Thoracic aorta (tissue), 2 donors: ENCODE data around the gene PTPRN2. TPM values are rescaled to one million over a fixed set of nuclear protein-coding genes. Genes with fewer than 3 reads are reported as not detected.

ENCODE experiments used
- ATAC-seq: fragments of 150-250 bp; one replicate; pipeline ENCODE4 v1.8.0; 2017; ENCODE audit warnings: low read depth; ENCODE audit not compliant: insufficient number of reproducible peaks, low FRiP score
- DNase-seq: peaks from one replicate; pipeline ENCODE4 v3.0.0-alpha.2; 2020; ENCODE audit warnings: low spot score
- H3K27ac ChIP-seq, 2 donors: fragments of 200-600 bp; sonication (generic); 1 replicate in 1 of 2; 2 replicates in 1 of 2; pipeline ENCODE4 v1.5.1; 2016; ENCODE audit warnings: mild to moderate bottlenecking in 2 of 2, moderate library complexity in 2 of 2
- H3K27me3 ChIP-seq: fragments of 200-600 bp; sonication (generic); replicated peaks from 2 replicates; pipeline ENCODE4 v1.6.0; 2016; ENCODE audit warnings: mild to moderate bottlenecking; ENCODE audit not compliant: insufficient read depth
- H3K36me3 ChIP-seq: fragments of 200-600 bp; sonication (generic); one replicate; pipeline ENCODE4 v1.5.1; 2016
- H3K4me1 ChIP-seq, 2 donors: fragments of 200-600 bp; sonication (generic); 1 replicate in 1 of 2; 2 replicates in 1 of 2; pipeline versions ENCODE4 v1.5.1 to v1.6.0; 2016; ENCODE audit warnings: low read depth in 2 of 2, mild to moderate bottlenecking in 1 of 2; ENCODE audit not compliant: control insufficient read depth in 1 of 2
- H3K4me3 ChIP-seq: fragments of 200-600 bp; sonication (generic); 2 replicates; pipeline ENCODE4 v1.5.1; 2016; ENCODE audit warnings: mild to moderate bottlenecking
- H3K9me3 ChIP-seq: fragments of 200-600 bp; sonication (generic); 2 replicates; pipeline ENCODE4 v1.5.1; 2016
- total RNA-seq, 2 donors: library from RNA; depleted of rRNA; stranded (reverse); fragments of >200 nt; gene quantifications; one replicate each; pipeline versions ENCODE4 v1.1.0 to v1.2.3, GENCODE V29; 2016
- TF ChIP-seq, protein P1 (sequence below): fragments of 200-600 bp; sonication (generic); IDR thresholded peaks from one replicate; pipeline ENCODE4 v1.5.1; 2019; ENCODE audit warnings: antibody characterized with exemption

PTPRN2 gene
- total RNA-seq, 2 donors from 2014 or later: 2.2 to 3.1 TPM

DNA sequence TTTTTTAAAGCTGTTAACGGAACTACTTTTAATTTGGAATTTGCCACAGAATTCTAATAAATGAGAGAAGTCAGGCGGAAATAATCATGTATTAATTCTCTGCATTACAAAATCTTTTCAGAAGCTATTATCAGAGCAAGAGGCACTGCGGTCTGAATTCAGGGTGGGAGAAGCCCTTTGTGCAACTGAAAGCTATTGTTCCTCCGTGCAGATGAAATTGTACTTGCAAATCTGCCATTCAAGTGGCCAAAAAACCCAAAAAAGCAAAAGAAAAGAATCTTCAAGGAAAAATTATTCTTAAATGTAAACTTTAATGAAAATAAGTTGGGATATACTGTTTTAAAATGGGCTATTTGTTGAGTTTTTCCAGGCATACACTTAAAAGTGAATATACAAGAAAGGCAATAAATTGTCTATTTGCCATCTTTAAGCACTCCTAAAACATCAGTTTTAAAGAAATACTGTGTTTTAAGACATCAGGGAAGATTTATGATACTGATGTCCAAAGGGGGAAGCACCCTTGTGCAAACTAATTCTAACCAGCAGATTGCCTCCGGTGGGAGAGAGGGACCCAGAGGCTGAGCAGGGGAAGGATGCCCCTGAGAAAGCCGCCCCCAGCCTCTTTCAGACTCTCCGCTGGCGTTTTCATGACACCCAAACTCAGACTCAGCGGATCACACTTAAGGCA lies 899.6 kb downstream of the PTPRN2 start:
- peaks cover 0 to 28% of the 10 kb centered on the region in 2 donors for H3K4me1 ChIP-seq
- no peak for ATAC-seq
- peaks cover 10% of the 10 kb centered on the region for H3K27me3 ChIP-seq
- H3K36me3 ChIP-seq: no peaks in the 10 kb centered on the region
- DNase-seq: no peak
- no peak overlapping the region for H3K27ac ChIP-seq
- H3K9me3 ChIP-seq: no peaks in the 10 kb centered on the region
- TF ChIP-seq, protein P1, sequence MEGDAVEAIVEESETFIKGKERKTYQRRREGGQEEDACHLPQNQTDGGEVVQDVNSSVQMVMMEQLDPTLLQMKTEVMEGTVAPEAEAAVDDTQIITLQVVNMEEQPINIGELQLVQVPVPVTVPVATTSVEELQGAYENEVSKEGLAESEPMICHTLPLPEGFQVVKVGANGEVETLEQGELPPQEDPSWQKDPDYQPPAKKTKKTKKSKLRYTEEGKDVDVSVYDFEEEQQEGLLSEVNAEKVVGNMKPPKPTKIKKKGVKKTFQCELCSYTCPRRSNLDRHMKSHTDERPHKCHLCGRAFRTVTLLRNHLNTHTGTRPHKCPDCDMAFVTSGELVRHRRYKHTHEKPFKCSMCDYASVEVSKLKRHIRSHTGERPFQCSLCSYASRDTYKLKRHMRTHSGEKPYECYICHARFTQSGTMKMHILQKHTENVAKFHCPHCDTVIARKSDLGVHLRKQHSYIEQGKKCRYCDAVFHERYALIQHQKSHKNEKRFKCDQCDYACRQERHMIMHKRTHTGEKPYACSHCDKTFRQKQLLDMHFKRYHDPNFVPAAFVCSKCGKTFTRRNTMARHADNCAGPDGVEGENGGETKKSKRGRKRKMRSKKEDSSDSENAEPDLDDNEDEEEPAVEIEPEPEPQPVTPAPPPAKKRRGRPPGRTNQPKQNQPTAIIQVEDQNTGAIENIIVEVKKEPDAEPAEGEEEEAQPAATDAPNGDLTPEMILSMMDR: no peak
- H3K4me3 ChIP-seq: no peak overlapping the region

DNA sequence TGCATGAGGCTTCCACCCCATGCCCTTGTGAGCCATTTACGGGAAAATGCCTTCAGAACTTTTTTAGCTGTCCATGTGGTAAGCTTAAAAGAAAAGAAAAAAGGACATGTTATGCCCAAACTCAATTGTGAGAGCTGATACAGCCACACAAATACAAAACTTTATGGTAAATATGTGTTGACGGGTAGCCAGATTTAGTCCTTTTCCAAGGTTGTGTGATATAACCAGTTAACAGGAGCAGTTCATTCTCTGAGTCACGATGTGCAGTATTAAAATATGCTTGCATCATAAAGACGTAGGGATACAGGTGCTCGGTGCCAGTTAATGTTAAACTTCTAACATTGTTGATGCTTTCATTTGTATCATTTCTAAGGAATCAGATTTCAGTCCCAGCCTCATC lies 900.5 kb downstream of the PTPRN2 start:
- Histone ChIP-seq H3K4me3 (no peak overlapping the region), H3K27ac (no peak overlapping the region), H3K36me3 (no peaks in the 10 kb centered on the region), H3K27me3 (peaks cover 15% of the 10 kb centered on the region), H3K9me3 (no peaks in the 10 kb centered on the region), H3K4me1 (peaks cover 0 to 21% of the 10 kb centered on the region in 2 donors)
- no peak for ATAC-seq
- no peak for DNase-seq
- TF ChIP-seq, protein P1: no peak

DNA sequence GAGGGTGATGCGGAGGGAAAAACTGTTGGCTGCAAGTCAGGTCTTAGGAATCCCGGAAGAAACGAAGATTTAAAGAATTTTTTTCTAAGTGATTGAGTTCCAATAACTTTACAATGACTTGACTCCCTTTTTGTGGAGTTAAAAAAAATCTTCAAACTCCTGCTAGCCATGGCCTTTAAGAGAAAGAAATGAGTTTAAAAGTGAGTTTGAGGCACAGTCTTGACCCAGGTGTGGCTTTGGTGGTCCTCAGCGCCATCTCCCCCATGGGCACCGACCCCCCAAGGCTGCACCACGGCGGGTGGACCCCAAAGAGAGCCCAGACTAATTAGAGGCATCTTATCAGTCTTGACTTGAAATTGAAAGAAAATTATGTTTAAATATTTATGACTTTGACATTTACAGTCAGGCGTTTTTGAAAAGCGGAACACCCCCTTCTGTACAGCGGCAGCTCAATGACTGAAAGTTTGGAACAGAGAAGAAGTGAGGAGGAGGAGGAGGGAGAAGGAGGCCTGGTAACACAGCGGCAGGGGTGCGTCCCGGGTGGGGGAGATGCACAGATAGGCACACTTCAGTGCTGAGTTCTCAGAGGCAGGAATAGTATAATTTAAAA lies 901.2 kb downstream of the PTPRN2 start:
- Histone ChIP-seq H3K4me3 (no peak overlapping the region), H3K27ac (no peak overlapping the region), H3K9me3 (no peaks in the 10 kb centered on the region), H3K27me3 (peaks cover 15% of the 10 kb centered on the region), H3K4me1 (peaks cover 0 to 14% of the 10 kb centered on the region in 2 donors), H3K36me3 (no peaks in the 10 kb centered on the region)
- no peak for ATAC-seq
- TF ChIP-seq, protein P1: no peak
- DNase-seq: no peak

DNA sequence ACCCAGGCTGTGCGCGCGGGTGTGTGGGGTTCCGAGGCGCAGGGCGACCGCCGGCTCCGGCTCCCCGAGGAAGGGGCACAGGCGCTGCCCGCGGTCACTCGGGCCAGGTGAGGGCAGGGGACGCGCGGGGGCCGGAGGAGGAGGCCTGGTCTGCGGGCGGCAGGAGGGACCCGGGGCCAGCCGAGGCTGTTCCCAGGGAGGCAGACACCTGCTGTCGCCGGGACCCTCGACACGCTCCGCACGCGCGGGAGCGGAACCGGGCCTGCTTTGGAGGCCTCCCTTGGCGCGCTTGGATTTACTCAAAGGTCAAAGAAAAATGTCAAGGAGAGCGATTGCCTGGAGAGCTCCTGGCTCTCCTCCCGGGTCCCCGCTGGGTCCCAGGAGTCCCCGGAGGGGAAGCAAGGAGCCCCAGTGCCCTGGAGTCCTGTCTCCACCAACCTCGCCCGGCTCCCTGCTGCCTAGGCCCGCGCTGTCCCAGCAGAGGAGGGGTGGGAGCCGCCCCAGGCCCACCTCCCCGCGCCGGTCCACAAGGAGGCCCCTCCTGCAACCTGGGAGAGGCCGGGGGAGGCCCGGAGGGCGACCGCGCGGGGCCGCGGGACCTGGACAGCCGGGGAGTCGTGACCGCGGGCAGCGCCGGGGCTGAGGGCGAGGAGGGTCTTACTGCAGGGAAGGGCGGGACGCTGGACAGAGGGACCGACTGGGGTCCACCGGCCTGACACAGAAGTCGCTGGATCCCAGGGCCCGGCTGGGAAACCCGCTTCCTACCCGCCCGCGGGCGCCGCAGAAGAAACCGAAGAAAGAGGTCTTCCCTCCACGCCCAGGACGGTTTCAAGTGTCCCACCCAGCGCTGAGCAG lies 902.0 kb downstream of the PTPRN2 start:
- TF ChIP-seq, protein P1: no peak
- no peaks in the 10 kb centered on the region for H3K9me3 ChIP-seq
- H3K27ac ChIP-seq: no peak overlapping the region
- no peak overlapping the region for H3K4me3 ChIP-seq
- DNase-seq (no peak), ATAC-seq (no peak)
- no peaks in the 10 kb centered on the region for H3K36me3 ChIP-seq
- H3K27me3 ChIP-seq: peaks cover 15% of the 10 kb centered on the region
- peaks cover 0 to 14% of the 10 kb centered on the region in 2 donors for H3K4me1 ChIP-seq

DNA sequence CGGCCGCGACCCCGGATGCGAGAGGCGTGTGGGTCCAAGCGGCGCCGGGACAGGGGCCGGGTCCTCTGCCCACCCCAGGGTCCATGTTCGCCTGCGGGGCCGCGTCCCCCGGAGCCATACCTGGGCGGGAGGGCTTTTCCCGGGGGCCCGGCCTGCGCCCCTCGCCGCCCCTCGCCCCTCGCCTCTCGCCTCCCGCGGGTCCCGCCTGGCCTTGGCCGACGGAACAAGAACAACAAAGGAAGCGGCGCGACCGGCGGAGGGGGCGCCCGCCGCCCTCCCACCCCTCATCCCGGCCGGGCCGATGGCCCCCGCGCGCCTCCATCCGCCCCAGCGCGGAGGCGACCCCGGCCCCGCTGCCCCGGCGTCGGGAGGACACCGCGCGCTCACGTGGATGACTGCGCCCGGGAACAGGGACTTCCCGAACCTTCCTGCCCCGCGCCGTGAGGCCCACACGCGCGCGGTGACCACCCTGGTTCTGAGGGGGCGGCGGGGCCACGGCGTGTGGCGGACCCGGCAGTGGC lies 902.7 kb downstream of the PTPRN2 start:
- peaks cover 15% of the 10 kb centered on the region for H3K27me3 ChIP-seq
- H3K4me1 ChIP-seq: peaks cover 0 to 8% of the 10 kb centered on the region in 2 donors
- TF ChIP-seq, protein P1: no peak
- no peak overlapping the region for H3K27ac ChIP-seq
- no peak overlapping the region for H3K4me3 ChIP-seq
- no peaks in the 10 kb centered on the region for H3K36me3 ChIP-seq
- DNase-seq (no peak), ATAC-seq (no peak)
- H3K9me3 ChIP-seq: no peaks in the 10 kb centered on the region
